ENCODE measurements around the gene FCRLB. TPM values are rescaled to one million over a fixed set of nuclear protein-coding genes. Genes with fewer than 3 reads are reported as not detected.
"Not testable (repeated sequence)": the region's sequence is repeated elsewhere in the genome, so short reads cannot be mapped to it uniquely, and the experiment has no call there.

Gene FCRLB
- total and polyA plus RNA-seq, 5 donors from 2014 or later, result 0.25 to 0.63 (median 0.51) TPM; not detected in 1

GRCh38 chr1:161749509-161750407 lies 28.4 kb downstream of the FCRLB start, which contains the start of gene DUSP12:
DUSP12 (plus strand) TSS chr1:161749786; CDS start chr1:161749802, 16 bp downstream.
- peak within 1 kb of the TSS; percentile 95 to 98 (median 95) for H3K27ac Mint-ChIP-seq
- peaks cover 13% of the 10 kb centered on the region for H3K36me3 Mint-ChIP-seq
- DNase-seq (peak; percentile 73 to 92 (median 82)), ATAC-seq (ENCODE audit: low read depth in 2 of 2) (peak; percentile 98 to 99)
- peak within 1 kb of the TSS; percentile 94 to 99 (median 98) for H3K4me3 Mint-ChIP-seq
- Histone ChIP-seq H3K4me1 (ENCODE audit: control insufficient read depth, insufficient read depth, low read length, poor library complexity, severe bottlenecking) (peaks cover 23% of the 10 kb centered on the region), H3K27me3 (ENCODE audit: control insufficient read depth, insufficient read depth, low read length) (peaks cover 4% of the 10 kb centered on the region), H3K4me3 (ENCODE audit: low read depth, low read length) (peak within 1 kb of the TSS; percentile 92), H3K27ac (ENCODE audit: insufficient read depth, low read length, poor library complexity, severe bottlenecking) (peak within 1 kb of the TSS; percentile 77), H3K36me3 (ENCODE audit: control insufficient read depth, insufficient read depth, low read length) (peaks cover 31% of the 10 kb centered on the region), H3K9me3 (ENCODE audit: control insufficient read depth in 2 of 2, low read length in 2 of 2) (no peaks in the 10 kb centered on the region)
- peaks cover 0 to 2% (median 0%) of the 10 kb centered on the region in 7 donors for H3K9me3 Mint-ChIP-seq
- peaks cover 0 to 40% (median 29%) of the 10 kb centered on the region in 4 donors for H3K4me1 Mint-ChIP-seq
- H3K27me3 Mint-ChIP-seq, result peaks cover 31% of the 10 kb centered on the region

- Histone ChIP-seq H3K27ac (ENCODE audit: insufficient read depth, low read length, poor library complexity, severe bottlenecking) (no peak overlapping the region), H3K27me3 (ENCODE audit: control insufficient read depth, insufficient read depth, low read length) (no peaks in the 10 kb centered on the region), H3K4me3 (ENCODE audit: low read depth, low read length) (peak overlapping the region; percentile 38), H3K36me3 (ENCODE audit: control insufficient read depth, insufficient read depth, low read length) (peaks cover 2% of the 10 kb centered on the region), H3K9me3 (ENCODE audit: control insufficient read depth in 2 of 2, low read length in 2 of 2) (no peaks in the 10 kb centered on the region), H3K4me1 (ENCODE audit: control insufficient read depth, insufficient read depth, low read length, poor library complexity, severe bottlenecking) (peaks cover 31% of the 10 kb centered on the region)
- peak overlapping the region; percentile 76 to 86 (median 78) for H3K4me3 Mint-ChIP-seq
- DNase-seq (peak; percentile 24 to 76 (median 54)), ATAC-seq (ENCODE audit: low read depth in 2 of 2) (peak; percentile 61 to 67)
- peak overlapping the region in 2 of 3 donors; percentile 66 to 86 for H3K27ac Mint-ChIP-seq
- peaks cover 0 to 4% (median 0%) of the 10 kb centered on the region in 7 donors for H3K9me3 Mint-ChIP-seq
- H3K36me3 Mint-ChIP-seq, result peaks cover 6% of the 10 kb centered on the region
- H3K27me3 Mint-ChIP-seq, result peaks cover 5% of the 10 kb centered on the region
- peaks cover 18 to 43% (median 30%) of the 10 kb centered on the region in 4 donors for H3K4me1 Mint-ChIP-seq
Measured at GRCh38 chr1:161763522-161764098, 42.3 kb downstream of the FCRLB start.

DNA sequence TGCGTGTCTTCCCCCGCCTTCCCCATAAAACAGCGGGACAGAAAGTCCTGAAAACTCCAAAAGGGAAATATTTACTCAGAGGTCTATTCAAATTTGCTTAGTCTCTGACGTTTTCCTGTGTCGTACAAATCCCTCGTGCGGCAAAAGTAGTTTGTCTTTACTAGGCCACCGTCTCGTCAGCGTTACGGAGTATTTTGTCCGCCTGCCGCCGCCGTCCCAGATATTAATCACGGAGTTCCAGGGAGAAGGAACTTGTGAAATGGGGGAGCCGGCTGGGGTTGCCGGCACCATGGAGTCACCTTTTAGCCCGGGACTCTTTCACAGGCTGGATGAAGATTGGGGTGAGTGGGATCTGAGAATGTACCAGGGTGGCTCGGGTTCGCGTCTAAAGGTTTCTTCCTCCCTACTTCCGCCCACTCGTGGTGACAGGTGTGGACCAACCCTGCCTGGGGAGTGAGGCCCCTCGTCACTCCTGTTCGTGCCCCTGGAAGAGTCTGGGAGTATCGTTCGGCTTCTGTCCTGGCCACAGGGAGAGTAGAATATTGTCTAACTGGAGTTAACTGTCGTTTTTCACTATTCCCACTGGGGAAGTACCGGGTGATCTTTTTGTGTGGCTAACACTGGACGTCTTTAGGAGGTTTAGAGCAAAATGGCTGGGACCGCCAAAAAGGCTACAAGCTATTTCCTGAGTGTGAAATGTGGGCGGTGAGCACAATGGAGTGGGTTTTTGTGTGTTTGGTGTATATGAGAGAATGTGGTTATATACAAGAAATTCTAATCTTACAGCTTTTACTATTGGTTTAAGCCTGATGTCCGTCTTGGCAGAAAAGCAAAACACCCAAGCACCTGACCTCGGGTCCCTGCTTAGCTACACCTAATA lies 45.0 kb downstream of the FCRLB start, which contains the start of gene ATF6:
ATF6 (plus strand) TSS at position 219 of the 880 bp plus-strand sequence; CDS start at position 260, 41 bp downstream.
- DNase-seq (peak; percentile 63 to 91 (median 81)), ATAC-seq (ENCODE audit: low read depth in 2 of 2) (peak; percentile 69 to 75)
- peak within 1 kb of the TSS; percentile 95 to 100 (median 98) for H3K4me3 Mint-ChIP-seq
- peak within 1 kb of the TSS; percentile 99 for H3K4me3 ChIP-seq (ENCODE audit: low read depth, low read length)
- peaks cover 5% of the 10 kb centered on the region for H3K27me3 Mint-ChIP-seq
- H3K36me3 ChIP-seq (ENCODE audit: control insufficient read depth, insufficient read depth, low read length), result no peaks in the 10 kb centered on the region
- H3K27ac ChIP-seq (ENCODE audit: insufficient read depth, low read length, poor library complexity, severe bottlenecking), result peak within 1 kb of the TSS; percentile 78
- H3K27ac Mint-ChIP-seq, result peak within 1 kb of the TSS; percentile 98 to 99 (median 99)
- peaks cover 23 to 51% (median 38%) of the 10 kb centered on the region in 4 donors for H3K4me1 Mint-ChIP-seq
- peaks cover 0 to 1% (median 0%) of the 10 kb centered on the region in 7 donors for H3K9me3 Mint-ChIP-seq
- no peaks in the 10 kb centered on the region for H3K36me3 Mint-ChIP-seq
- H3K9me3 ChIP-seq (ENCODE audit: control insufficient read depth in 2 of 2, low read length in 2 of 2), result no peaks in the 10 kb centered on the region
- no peaks in the 10 kb centered on the region for H3K27me3 ChIP-seq (ENCODE audit: control insufficient read depth, insufficient read depth, low read length)
- H3K4me1 ChIP-seq (ENCODE audit: control insufficient read depth, insufficient read depth, low read length, poor library complexity, severe bottlenecking), result peaks cover 49% of the 10 kb centered on the region

DNA sequence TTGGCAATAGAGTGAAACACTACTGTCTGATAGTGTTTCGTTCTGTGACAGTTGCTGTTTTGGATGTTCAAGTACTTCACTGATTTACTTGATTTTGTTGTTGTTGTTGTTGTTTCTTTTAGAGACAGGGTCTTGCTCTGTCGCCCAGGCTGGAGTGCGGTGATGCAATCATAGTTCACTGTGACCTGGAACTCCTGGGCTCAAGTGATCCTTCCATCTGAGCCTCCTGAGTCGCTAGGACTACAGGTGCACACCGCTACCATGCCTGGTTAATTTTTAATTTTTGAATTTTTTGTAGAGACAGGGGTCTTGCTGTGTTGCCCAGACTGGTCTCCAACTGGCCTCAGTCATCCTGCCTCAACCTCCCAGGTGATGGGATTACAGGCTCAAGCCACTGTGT lies 47.1 kb downstream of the FCRLB start:
- DNase-seq (no peak), ATAC-seq (ENCODE audit: low read depth in 2 of 2) (no peak)
- Mint-ChIP-seq H3K27me3 (peaks cover 3% of the 10 kb centered on the region), H3K4me3 (peak overlapping the region; percentile 38 to 100 (median 97)), H3K27ac (peak overlapping the region in 2 of 3 donors; percentile 12 to 99), H3K4me1 (peaks cover 21 to 47% (median 37%) of the 10 kb centered on the region in 4 donors), H3K9me3 (peaks cover 0 to 1% (median 0%) of the 10 kb centered on the region in 7 donors), H3K36me3 (no peaks in the 10 kb centered on the region)
- H3K4me1 ChIP-seq (ENCODE audit: control insufficient read depth, insufficient read depth, low read length, poor library complexity, severe bottlenecking), result peaks cover 65% of the 10 kb centered on the region
- H3K27ac ChIP-seq (ENCODE audit: insufficient read depth, low read length, poor library complexity, severe bottlenecking), result no peak overlapping the region
- H3K36me3 ChIP-seq (ENCODE audit: control insufficient read depth, insufficient read depth, low read length), result no peaks in the 10 kb centered on the region
- H3K9me3 ChIP-seq (ENCODE audit: control insufficient read depth in 2 of 2, low read length in 2 of 2), result no peaks in the 10 kb centered on the region
- H3K4me3 ChIP-seq (ENCODE audit: low read depth, low read length), result peak overlapping the region; percentile 23
- no peaks in the 10 kb centered on the region for H3K27me3 ChIP-seq (ENCODE audit: control insufficient read depth, insufficient read depth, low read length)

DNA sequence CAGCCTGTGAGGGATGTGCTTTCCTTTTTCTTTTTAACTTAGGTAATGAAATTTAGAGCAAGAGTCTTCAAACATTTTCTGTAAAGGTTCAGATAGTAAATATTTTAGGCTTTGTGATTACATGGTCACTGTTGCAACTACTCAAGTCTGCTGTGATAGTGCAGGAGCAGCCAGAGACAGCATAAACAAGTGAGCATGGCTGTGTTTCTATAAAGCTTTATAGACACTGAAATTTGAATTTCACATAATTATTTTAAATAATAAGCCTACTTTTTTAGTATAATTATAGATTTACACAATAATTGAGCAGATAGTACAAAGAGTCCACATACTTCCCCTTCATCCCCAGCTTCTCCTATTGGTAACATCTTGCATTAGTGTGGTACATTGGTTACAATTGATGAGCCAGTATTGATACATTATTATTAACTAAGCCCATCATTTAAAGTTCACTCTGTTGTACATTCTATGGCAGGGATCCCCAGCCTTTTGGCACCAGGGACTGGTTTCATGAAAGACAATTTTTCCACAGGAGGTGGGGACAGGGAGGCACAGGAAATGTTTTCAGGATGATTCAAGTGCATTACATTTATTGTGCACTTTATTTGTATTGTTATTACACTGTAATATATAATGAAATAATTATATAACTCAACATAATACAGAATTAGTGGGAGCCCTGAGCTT lies 47.8 kb downstream of the FCRLB start:
- Histone ChIP-seq H3K36me3 (ENCODE audit: control insufficient read depth, insufficient read depth, low read length) (no peaks in the 10 kb centered on the region), H3K27me3 (ENCODE audit: control insufficient read depth, insufficient read depth, low read length) (no peaks in the 10 kb centered on the region), H3K9me3 (ENCODE audit: control insufficient read depth in 2 of 2, low read length in 2 of 2) (no peaks in the 10 kb centered on the region), H3K27ac (ENCODE audit: insufficient read depth, low read length, poor library complexity, severe bottlenecking) (no peak overlapping the region), H3K4me1 (ENCODE audit: control insufficient read depth, insufficient read depth, low read length, poor library complexity, severe bottlenecking) (peaks cover 71% of the 10 kb centered on the region), H3K4me3 (ENCODE audit: low read depth, low read length) (no peak overlapping the region)
- Mint-ChIP-seq H3K27me3 (no peaks in the 10 kb centered on the region), H3K4me1 (peaks cover 17 to 43% (median 34%) of the 10 kb centered on the region in 4 donors), H3K36me3 (no peaks in the 10 kb centered on the region), H3K27ac (no peak overlapping the region), H3K4me3 (peak overlapping the region in 1 of 4 donors; percentile 48), H3K9me3 (no peaks in the 10 kb centered on the region)
- DNase-seq, result no peak
- no peak for ATAC-seq (ENCODE audit: low read depth in 2 of 2)

DNA sequence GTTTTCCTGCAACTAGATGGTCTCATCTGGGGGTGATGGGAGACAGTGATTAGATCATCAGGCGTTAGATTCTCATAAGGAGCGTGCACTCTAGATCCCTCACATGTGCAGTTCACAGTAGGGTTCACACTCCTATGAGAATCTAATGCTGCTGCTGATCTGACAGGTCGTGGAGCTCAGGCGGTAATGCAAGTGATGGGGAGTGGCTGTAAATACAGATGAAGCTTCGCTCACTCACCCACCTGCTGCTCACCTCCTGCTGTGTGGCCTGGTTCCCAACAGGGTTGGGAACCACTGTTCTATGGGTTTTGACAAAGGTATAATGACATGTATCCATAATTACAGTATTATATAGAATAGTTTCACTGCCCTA lies 48.3 kb downstream of the FCRLB start:
- not testable (repeated sequence) for H3K27ac ChIP-seq (ENCODE audit: insufficient read depth, low read length, poor library complexity, severe bottlenecking); H3K27me3 ChIP-seq (ENCODE audit: control insufficient read depth, insufficient read depth, low read length); H3K36me3 Mint-ChIP-seq; H3K36me3 ChIP-seq (ENCODE audit: control insufficient read depth, insufficient read depth, low read length); H3K27me3 Mint-ChIP-seq; H3K9me3 Mint-ChIP-seq; DNase-seq; H3K4me3 ChIP-seq (ENCODE audit: low read depth, low read length); ATAC-seq (ENCODE audit: low read depth in 2 of 2); H3K9me3 ChIP-seq (ENCODE audit: control insufficient read depth in 2 of 2, low read length in 2 of 2)
- Mint-ChIP-seq H3K4me1 (peaks cover 17 to 43% (median 34%) of the 10 kb centered on the region in 4 donors), H3K4me3 (peak overlapping the region in 2 of 4 donors; percentile 37 to 93), H3K27ac (peak overlapping the region in 2 of 3 donors; percentile 31 to 86)
- peaks cover 71% of the 10 kb centered on the region for H3K4me1 ChIP-seq (ENCODE audit: control insufficient read depth, insufficient read depth, low read length, poor library complexity, severe bottlenecking)

All from CD4-positive, CD25-positive, alpha-beta regulatory T cell (primary cell).